ENCODE data around the gene PPP2R2C.

DNA sequence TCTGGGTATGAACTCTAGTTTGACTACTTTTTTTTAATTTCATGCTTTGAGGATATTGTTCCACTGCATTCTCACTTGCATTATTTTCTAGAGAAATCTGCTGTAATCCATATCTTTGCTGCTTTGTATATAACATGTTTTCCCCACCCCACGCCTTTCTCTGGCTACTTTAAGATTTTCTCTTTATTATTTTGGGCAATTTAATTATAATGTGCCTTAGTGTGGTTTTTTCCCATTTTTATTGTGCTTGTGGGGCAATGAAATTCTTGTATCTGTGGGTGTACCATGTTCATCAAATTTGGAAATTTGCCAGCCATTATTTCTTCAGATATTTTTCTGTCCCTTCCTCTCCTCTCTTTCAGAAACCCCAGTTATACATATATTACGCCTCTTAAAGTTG, 15.1 kb upstream of the PPP2R2C start:
- TF ChIP-seq, protein P1, sequence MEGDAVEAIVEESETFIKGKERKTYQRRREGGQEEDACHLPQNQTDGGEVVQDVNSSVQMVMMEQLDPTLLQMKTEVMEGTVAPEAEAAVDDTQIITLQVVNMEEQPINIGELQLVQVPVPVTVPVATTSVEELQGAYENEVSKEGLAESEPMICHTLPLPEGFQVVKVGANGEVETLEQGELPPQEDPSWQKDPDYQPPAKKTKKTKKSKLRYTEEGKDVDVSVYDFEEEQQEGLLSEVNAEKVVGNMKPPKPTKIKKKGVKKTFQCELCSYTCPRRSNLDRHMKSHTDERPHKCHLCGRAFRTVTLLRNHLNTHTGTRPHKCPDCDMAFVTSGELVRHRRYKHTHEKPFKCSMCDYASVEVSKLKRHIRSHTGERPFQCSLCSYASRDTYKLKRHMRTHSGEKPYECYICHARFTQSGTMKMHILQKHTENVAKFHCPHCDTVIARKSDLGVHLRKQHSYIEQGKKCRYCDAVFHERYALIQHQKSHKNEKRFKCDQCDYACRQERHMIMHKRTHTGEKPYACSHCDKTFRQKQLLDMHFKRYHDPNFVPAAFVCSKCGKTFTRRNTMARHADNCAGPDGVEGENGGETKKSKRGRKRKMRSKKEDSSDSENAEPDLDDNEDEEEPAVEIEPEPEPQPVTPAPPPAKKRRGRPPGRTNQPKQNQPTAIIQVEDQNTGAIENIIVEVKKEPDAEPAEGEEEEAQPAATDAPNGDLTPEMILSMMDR (IDR thresholded peaks at IDR 0.05) = no peak
- TF ChIP-seq, protein P2, sequence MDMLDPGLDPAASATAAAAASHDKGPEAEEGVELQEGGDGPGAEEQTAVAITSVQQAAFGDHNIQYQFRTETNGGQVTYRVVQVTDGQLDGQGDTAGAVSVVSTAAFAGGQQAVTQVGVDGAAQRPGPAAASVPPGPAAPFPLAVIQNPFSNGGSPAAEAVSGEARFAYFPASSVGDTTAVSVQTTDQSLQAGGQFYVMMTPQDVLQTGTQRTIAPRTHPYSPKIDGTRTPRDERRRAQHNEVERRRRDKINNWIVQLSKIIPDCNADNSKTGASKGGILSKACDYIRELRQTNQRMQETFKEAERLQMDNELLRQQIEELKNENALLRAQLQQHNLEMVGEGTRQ (IDR thresholded peaks at IDR 0.05; ENCODE audit: borderline replicate concordance, low read depth, low read length) = no peak
- TF ChIP-seq GABPA (IDR thresholded peaks at IDR 0.05; ENCODE audit: low read depth) (no peak), RAD21 (IDR thresholded peaks at IDR 0.05; ENCODE audit: low read length) (no peak), SIN3A (IDR thresholded peaks at IDR 0.05; ENCODE audit: borderline replicate concordance, low read depth, low read length) (no peak), RCOR1 (IDR thresholded peaks at IDR 0.05; ENCODE audit: low read length) (no peak), TAF1 (IDR thresholded peaks at IDR 0.05; ENCODE audit: borderline replicate concordance, low read depth, low read length) (no peak), CHD2 (IDR thresholded peaks at IDR 0.05; ENCODE audit: low read length, partially characterized antibody) (no peak), EZH2phosphoT487 (IDR thresholded peaks at IDR 0.05; ENCODE audit: borderline replicate concordance, low read depth) (no peak)
- TF ChIP-seq, protein P3, sequence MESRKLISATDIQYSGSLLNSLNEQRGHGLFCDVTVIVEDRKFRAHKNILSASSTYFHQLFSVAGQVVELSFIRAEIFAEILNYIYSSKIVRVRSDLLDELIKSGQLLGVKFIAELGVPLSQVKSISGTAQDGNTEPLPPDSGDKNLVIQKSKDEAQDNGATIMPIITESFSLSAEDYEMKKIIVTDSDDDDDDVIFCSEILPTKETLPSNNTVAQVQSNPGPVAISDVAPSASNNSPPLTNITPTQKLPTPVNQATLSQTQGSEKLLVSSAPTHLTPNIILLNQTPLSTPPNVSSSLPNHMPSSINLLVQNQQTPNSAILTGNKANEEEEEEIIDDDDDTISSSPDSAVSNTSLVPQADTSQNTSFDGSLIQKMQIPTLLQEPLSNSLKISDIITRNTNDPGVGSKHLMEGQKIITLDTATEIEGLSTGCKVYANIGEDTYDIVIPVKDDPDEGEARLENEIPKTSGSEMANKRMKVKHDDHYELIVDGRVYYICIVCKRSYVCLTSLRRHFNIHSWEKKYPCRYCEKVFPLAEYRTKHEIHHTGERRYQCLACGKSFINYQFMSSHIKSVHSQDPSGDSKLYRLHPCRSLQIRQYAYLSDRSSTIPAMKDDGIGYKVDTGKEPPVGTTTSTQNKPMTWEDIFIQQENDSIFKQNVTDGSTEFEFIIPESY (IDR thresholded peaks at IDR 0.05; ENCODE audit: borderline replicate concordance, low read depth) = no peak
- TF ChIP-seq, protein P4, sequence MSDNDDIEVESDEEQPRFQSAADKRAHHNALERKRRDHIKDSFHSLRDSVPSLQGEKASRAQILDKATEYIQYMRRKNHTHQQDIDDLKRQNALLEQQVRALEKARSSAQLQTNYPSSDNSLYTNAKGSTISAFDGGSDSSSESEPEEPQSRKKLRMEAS (IDR thresholded peaks at IDR 0.05; ENCODE audit: low read depth) = no peak

All from SK-N-SH (cell line).